H9 (cell line): ENCODE results near the gene SPOCK3. TPM values are rescaled to one million over a fixed set of nuclear protein-coding genes. Genes with fewer than 3 reads are reported as not detected.

Experiments
- DNase-seq: peaks from one replicate; pipeline ENCODE4 v3.0.0-alpha.2; 2017
- H2AFZ ChIP-seq: one replicate; pipeline ENCODE4 v1.6.1; 2013; ENCODE audit warnings: mild to moderate bottlenecking, low read length, control low read depth, moderate library complexity
- H2AK5ac ChIP-seq: 2 replicates; pipeline ENCODE4 v1.6.1; 2013; ENCODE audit warnings: low read length, control low read depth, mixed read lengths; ENCODE audit not compliant: insufficient read length
- H2BK120ac ChIP-seq: one replicate; pipeline ENCODE4 v1.6.1; 2013; ENCODE audit warnings: low read depth, mild to moderate bottlenecking, low read length, control low read depth, inconsistent platforms; ENCODE audit not compliant: poor library complexity, severe bottlenecking
- H2BK12ac ChIP-seq: 2 replicates; pipeline ENCODE4 v1.6.1; 2013; ENCODE audit warnings: low read length, control low read depth, mixed read lengths, low read depth; ENCODE audit not compliant: insufficient read length
- H2BK15ac ChIP-seq: 2 replicates; pipeline ENCODE4 v1.6.1; 2013; ENCODE audit warnings: low read depth, low read length, control low read depth
- H2BK20ac ChIP-seq: one replicate; pipeline ENCODE4 v1.6.1; 2013; ENCODE audit warnings: low read depth, mild to moderate bottlenecking, low read length, control low read depth, inconsistent platforms; ENCODE audit not compliant: poor library complexity, severe bottlenecking
- H2BK5ac ChIP-seq: 2 replicates; pipeline ENCODE4 v1.6.1; 2013; ENCODE audit warnings: low read length, control low read depth, mixed read lengths; ENCODE audit not compliant: insufficient read length
- H3K14ac ChIP-seq: 2 replicates; pipeline ENCODE4 v1.6.1; 2013; ENCODE audit warnings: low read length, control low read depth; ENCODE audit not compliant: insufficient read depth
- H3K18ac ChIP-seq: 2 replicates; pipeline ENCODE4 v1.6.1; 2013; ENCODE audit warnings: low read depth, mild to moderate bottlenecking, mixed read lengths, low read length, control low read depth; ENCODE audit not compliant: insufficient read length
- H3K23ac ChIP-seq: 2 replicates; pipeline ENCODE4 v1.6.1; 2013; ENCODE audit warnings: low read length, control low read depth, mixed read lengths, low read depth; ENCODE audit not compliant: insufficient read length
- H3K23me2 ChIP-seq: 2 replicates; pipeline ENCODE4 v1.6.1; 2013; ENCODE audit warnings: low read depth, mild to moderate bottlenecking, mixed read lengths, low read length, control low read depth; ENCODE audit not compliant: insufficient read length, poor library complexity, severe bottlenecking
- H3K27ac ChIP-seq: 2 replicates; pipeline ENCODE4 v1.5.1; 2013; ENCODE audit warnings: low read length, control low read depth, mixed read lengths, low read depth; ENCODE audit not compliant: insufficient read length
- H3K27me3 ChIP-seq: 2 replicates; pipeline ENCODE4 v1.6.1; 2013; ENCODE audit warnings: low read length, control low read depth, inconsistent platforms; ENCODE audit not compliant: insufficient read depth
- H3K4ac ChIP-seq: 2 replicates; pipeline ENCODE4 v1.6.1; 2013; ENCODE audit warnings: low read depth, mild to moderate bottlenecking, control low read depth, inconsistent platforms, low read length, moderate library complexity
- H3K4me1 ChIP-seq: 2 replicates; pipeline ENCODE4 v1.6.1; 2013; ENCODE audit warnings: low read length, control low read depth, inconsistent platforms; ENCODE audit not compliant: insufficient read depth
- H3K4me2 ChIP-seq: 2 replicates; pipeline ENCODE4 v1.6.1; 2013; ENCODE audit warnings: low read length, control low read depth, mixed read lengths; ENCODE audit not compliant: insufficient read length, insufficient read depth
- H3K56ac ChIP-seq: 2 replicates; pipeline ENCODE4 v1.6.1; 2013; ENCODE audit warnings: low read depth, mild to moderate bottlenecking, mixed read lengths, low read length, control low read depth; ENCODE audit not compliant: insufficient read length
- H3K79me1 ChIP-seq: 2 replicates; pipeline ENCODE4 v1.6.1; 2013; ENCODE audit warnings: low read depth, mild to moderate bottlenecking, moderate library complexity, low read length, control low read depth, inconsistent platforms; ENCODE audit not compliant: insufficient read depth, poor library complexity, severe bottlenecking
- H3K79me2 ChIP-seq: 2 replicates; pipeline ENCODE4 v1.6.1; 2013; ENCODE audit warnings: low read length, control low read depth, inconsistent platforms; ENCODE audit not compliant: insufficient read depth
- H3K9ac ChIP-seq: 2 replicates; pipeline ENCODE4 v1.6.1; 2013; ENCODE audit warnings: low read length, control low read depth, mixed read lengths; ENCODE audit not compliant: insufficient read length; ENCODE audit errors: extremely low read depth
- H3K9me3 ChIP-seq: one replicate; pipeline ENCODE4 v1.6.1; 2013; ENCODE audit warnings: low read depth, low read length, inconsistent platforms; ENCODE audit not compliant: control insufficient read depth
- H3T11ph ChIP-seq: one replicate; pipeline ENCODE4 v1.6.1; 2013; ENCODE audit warnings: mild to moderate bottlenecking, low read length, control low read depth, inconsistent platforms
- H4K20me1 ChIP-seq: one replicate; pipeline ENCODE4 v1.6.1; 2013; ENCODE audit not compliant: control insufficient read depth, insufficient read length, insufficient read depth
- H4K5ac ChIP-seq: 2 replicates; pipeline ENCODE4 v1.6.1; 2013; ENCODE audit warnings: low read depth, mild to moderate bottlenecking, mixed read lengths, low read length, control low read depth; ENCODE audit not compliant: insufficient read length
- H4K8ac ChIP-seq: replicated peaks from 2 replicates; pipeline ENCODE4 v1.6.1; 2013; ENCODE audit warnings: low read length, control low read depth, mixed read lengths, low read depth; ENCODE audit not compliant: insufficient read length
- H4K91ac ChIP-seq: 2 replicates; pipeline ENCODE4 v1.6.1; 2013; ENCODE audit warnings: low read depth, mild to moderate bottlenecking, moderate library complexity, mixed read lengths, low read length, control low read depth; ENCODE audit not compliant: insufficient read length
- H3K27ac Mint-ChIP-seq, 3 experiments: 2 replicates in 2 of 3; 3 replicates in 1 of 3; pipeline ENCODE4 v1.8.0; 2020 to 2021; ENCODE audit warnings: mixed read lengths in 3 of 3, mild to moderate bottlenecking in 1 of 3, moderate library complexity in 1 of 3
- H3K27me3 Mint-ChIP-seq: 2 replicates; pipeline ENCODE4 v1.8.0; 2021; ENCODE audit warnings: low read depth, mild to moderate bottlenecking, moderate library complexity, mixed read lengths
- H3K36me3 Mint-ChIP-seq, 3 experiments: 2 replicates in 2 of 3; 3 replicates in 1 of 3; pipeline ENCODE4 v1.8.0; 2020 to 2021; ENCODE audit warnings: low read depth in 3 of 3, mixed read lengths in 3 of 3; ENCODE audit not compliant: insufficient read depth in 1 of 3
- H3K4me1 Mint-ChIP-seq, 2 experiments: 2 replicates each; pipeline ENCODE4 v1.8.0; 2020; ENCODE audit warnings: mixed read lengths in 2 of 2
- H3K4me3 Mint-ChIP-seq, 2 experiments: 2 replicates in 1 of 2; 3 replicates in 1 of 2; pipeline ENCODE4 v1.8.0; 2020 to 2021; ENCODE audit warnings: mild to moderate bottlenecking in 2 of 2, mixed read lengths in 2 of 2, moderate library complexity in 1 of 2
- H3K9me3 Mint-ChIP-seq, 2 experiments: 2 replicates in 1 of 2; 3 replicates in 1 of 2; pipeline ENCODE4 v1.8.0; 2020; ENCODE audit warnings: mild to moderate bottlenecking in 2 of 2, mixed read lengths in 2 of 2, moderate library complexity in 1 of 2
- WGBS: extraction: QIAGEN DNeasy Blood & Tissue Kit; methylation state at CpG from one replicate; pipeline ENCODE4 v1.1.7; 2013; ENCODE audit warnings: missing lambda C conversion rate, low lambda C conversion rate, mixed read lengths; ENCODE audit not compliant: insufficient read length; ENCODE audit errors: extremely low coverage; 5-methylcytosine and 5-hydroxymethylcytosine counted together
- total RNA-seq: library from RNA; stranded (reverse); gene quantifications from 2 replicates; pipeline ENCODE4 v1.2.1, GENCODE V29; 2021
- TF ChIP-seq, protein P1 (sequence below): fragments of 200-600 bp; sonication (generic); conservative IDR thresholded peaks from 3 replicates; pipeline ENCODE4 v1.8.0; 2021; ENCODE audit warnings: antibody characterized with exemption, mild to moderate bottlenecking

The SPOCK3 gene
- total RNA-seq, 1 experiment from 2014 or later = 0.28 TPM

DNA sequence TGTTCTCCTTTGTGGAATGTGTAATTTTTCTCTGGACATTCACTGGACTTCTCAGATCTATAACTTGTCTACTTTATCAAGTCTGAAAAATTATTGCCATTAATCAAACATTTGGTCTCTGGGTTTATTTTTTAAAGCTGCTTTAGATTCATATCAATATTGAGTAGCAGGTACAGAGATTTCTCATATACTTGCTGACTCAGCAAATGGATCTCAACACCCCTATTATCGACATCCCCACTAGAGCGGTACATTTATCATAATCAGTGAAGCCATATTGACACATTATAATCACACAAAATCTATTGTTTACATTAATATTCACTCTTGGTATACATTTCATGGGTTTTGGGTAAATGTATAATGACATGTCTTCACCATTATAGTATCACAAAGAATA is 268.7 kb downstream of the SPOCK3 start:
- H2BK15ac ChIP-seq = no peak overlapping the region
- H3K9me3 ChIP-seq = peaks cover 20% of the 10 kb centered on the region
- H3K9ac ChIP-seq = no peak overlapping the region
- no peak overlapping the region for H3K56ac ChIP-seq
- no peaks in the 10 kb centered on the region for H3K79me1 ChIP-seq
- no peak overlapping the region for H4K91ac ChIP-seq
- no peak overlapping the region for H4K5ac ChIP-seq
- no peak overlapping the region for H3K27ac ChIP-seq
- no peak overlapping the region for H3K27ac Mint-ChIP-seq
- no peak overlapping the region for H2BK12ac ChIP-seq
- no peaks in the 10 kb centered on the region for H3K4me1 ChIP-seq
- no peak overlapping the region for H4K8ac ChIP-seq
- no peaks in the 10 kb centered on the region; a peak in 2 of 4 replicates for H3K4me1 Mint-ChIP-seq
- no peak overlapping the region for H3K14ac ChIP-seq
- no CpG with 5 or more reads among the region's 2 CpGs for WGBS
- H3K79me2 ChIP-seq = no peaks in the 10 kb centered on the region
- no peaks in the 10 kb centered on the region for H3K27me3 Mint-ChIP-seq
- H3K27me3 ChIP-seq = no peaks in the 10 kb centered on the region
- no peak overlapping the region for H2BK20ac ChIP-seq
- TF ChIP-seq, protein P1, sequence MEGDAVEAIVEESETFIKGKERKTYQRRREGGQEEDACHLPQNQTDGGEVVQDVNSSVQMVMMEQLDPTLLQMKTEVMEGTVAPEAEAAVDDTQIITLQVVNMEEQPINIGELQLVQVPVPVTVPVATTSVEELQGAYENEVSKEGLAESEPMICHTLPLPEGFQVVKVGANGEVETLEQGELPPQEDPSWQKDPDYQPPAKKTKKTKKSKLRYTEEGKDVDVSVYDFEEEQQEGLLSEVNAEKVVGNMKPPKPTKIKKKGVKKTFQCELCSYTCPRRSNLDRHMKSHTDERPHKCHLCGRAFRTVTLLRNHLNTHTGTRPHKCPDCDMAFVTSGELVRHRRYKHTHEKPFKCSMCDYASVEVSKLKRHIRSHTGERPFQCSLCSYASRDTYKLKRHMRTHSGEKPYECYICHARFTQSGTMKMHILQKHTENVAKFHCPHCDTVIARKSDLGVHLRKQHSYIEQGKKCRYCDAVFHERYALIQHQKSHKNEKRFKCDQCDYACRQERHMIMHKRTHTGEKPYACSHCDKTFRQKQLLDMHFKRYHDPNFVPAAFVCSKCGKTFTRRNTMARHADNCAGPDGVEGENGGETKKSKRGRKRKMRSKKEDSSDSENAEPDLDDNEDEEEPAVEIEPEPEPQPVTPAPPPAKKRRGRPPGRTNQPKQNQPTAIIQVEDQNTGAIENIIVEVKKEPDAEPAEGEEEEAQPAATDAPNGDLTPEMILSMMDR = no peak
- no peak overlapping the region for H3T11ph ChIP-seq
- H3K23me2 ChIP-seq = no peaks in the 10 kb centered on the region
- H4K20me1 ChIP-seq = no peaks in the 10 kb centered on the region
- H3K9me3 Mint-ChIP-seq = peaks cover 26 to 33% of the 10 kb centered on the region in 2 experiments
- H3K4me2 ChIP-seq = no peak overlapping the region
- H2BK120ac ChIP-seq = no peak overlapping the region
- H2AFZ ChIP-seq = no peak overlapping the region
- peaks cover 8 to 25% (median 15%) of the 10 kb centered on the region in 3 experiments for H3K36me3 Mint-ChIP-seq
- no peak overlapping the region for H3K23ac ChIP-seq
- no peak for DNase-seq
- no peak overlapping the region for H3K4me3 Mint-ChIP-seq
- H3K18ac ChIP-seq = no peak overlapping the region
- no peak overlapping the region for H3K4ac ChIP-seq
- H2AK5ac ChIP-seq = no peak overlapping the region
- H2BK5ac ChIP-seq = no peak overlapping the region
